ENCODE measurements around the gene DENND4A.

DNA sequence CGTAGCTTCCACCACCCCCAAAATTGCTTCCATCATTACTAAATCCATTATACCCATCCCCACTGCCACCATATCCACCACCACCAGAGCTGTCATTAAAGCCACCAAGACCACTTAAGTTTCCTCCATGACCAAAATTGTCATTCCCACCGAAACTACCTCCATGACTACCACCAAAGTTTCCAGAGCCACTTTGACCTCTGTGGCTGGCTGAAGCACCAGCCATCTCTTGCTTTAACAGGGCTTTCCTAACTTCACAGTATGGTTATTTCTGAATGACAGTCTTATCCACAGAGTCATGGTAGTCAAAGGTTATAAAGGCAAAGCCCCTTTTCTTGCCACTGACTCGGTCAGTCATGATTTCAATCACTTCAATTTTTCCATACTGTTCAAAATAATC is 24.3 kb upstream of the DENND4A start:
- TF ChIP-seq, protein P1, sequence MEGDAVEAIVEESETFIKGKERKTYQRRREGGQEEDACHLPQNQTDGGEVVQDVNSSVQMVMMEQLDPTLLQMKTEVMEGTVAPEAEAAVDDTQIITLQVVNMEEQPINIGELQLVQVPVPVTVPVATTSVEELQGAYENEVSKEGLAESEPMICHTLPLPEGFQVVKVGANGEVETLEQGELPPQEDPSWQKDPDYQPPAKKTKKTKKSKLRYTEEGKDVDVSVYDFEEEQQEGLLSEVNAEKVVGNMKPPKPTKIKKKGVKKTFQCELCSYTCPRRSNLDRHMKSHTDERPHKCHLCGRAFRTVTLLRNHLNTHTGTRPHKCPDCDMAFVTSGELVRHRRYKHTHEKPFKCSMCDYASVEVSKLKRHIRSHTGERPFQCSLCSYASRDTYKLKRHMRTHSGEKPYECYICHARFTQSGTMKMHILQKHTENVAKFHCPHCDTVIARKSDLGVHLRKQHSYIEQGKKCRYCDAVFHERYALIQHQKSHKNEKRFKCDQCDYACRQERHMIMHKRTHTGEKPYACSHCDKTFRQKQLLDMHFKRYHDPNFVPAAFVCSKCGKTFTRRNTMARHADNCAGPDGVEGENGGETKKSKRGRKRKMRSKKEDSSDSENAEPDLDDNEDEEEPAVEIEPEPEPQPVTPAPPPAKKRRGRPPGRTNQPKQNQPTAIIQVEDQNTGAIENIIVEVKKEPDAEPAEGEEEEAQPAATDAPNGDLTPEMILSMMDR (IDR thresholded peaks at IDR 0.05 in 8 of 11, conservative IDR thresholded peaks at IDR 0.05 in 3 of 11) = no peak
- no peak for TF ChIP-seq POLR2A (IDR thresholded peaks at IDR 0.05)

Data from spleen (tissue), 7 donors.